NCI-H526 treated with DMSO at 0.1 percent for 48 hours (cell line): ENCODE measurements around the gene TRIM29.

ENCODE experiments used
- DNase-seq: peaks from one replicate; lab custom pipeline; 2025; lab: John Stamatoyannopoulos, UW

The TRIM29 gene

GRCh38 chr11:120139316-120140069 is 1.6 kb upstream of the TRIM29 start:
- DNase-seq = no peak

GRCh38 chr11:120137187-120137610 is 714 bp downstream of the TRIM29 start:
- DNase-seq = peak; percentile 70

- DNase-seq = peak; percentile 77
Measured at GRCh38 chr11:120136356-120136755, 1.6 kb downstream of the TRIM29 start.

GRCh38 chr11:120135838-120136237 is 2.1 kb downstream of the TRIM29 start:
- peak; percentile 86 for DNase-seq

GRCh38 chr11:120134931-120135228 is 3.0 kb downstream of the TRIM29 start:
- DNase-seq = no peak

- peak; percentile 35 for DNase-seq
Measured at GRCh38 chr11:120134106-120134930, 3.6 kb downstream of the TRIM29 start.

GRCh38 chr11:120133216-120134105 is 4.5 kb downstream of the TRIM29 start:
- peak; percentile 49 for DNase-seq

- no peak for DNase-seq
Measured at GRCh38 chr11:120132645-120133185, 5.2 kb downstream of the TRIM29 start.

GRCh38 chr11:120131941-120132644 is 5.8 kb downstream of the TRIM29 start:
- peak; percentile 99 for DNase-seq

- no peak for DNase-seq
Measured at GRCh38 chr11:120130991-120131760, 6.7 kb downstream of the TRIM29 start.

GRCh38 chr11:120130176-120130980 is 7.5 kb downstream of the TRIM29 start:
- no peak for DNase-seq

GRCh38 chr11:120129570-120129969 is 8.3 kb downstream of the TRIM29 start:
- no peak for DNase-seq

- DNase-seq = no peak
Measured at GRCh38 chr11:120128392-120129119, 9.4 kb downstream of the TRIM29 start.

- DNase-seq = no peak
Measured at GRCh38 chr11:120127236-120127635, 10.7 kb downstream of the TRIM29 start.

GRCh38 chr11:120126620-120127019 is 11.3 kb downstream of the TRIM29 start:
- DNase-seq = no peak

GRCh38 chr11:120125509-120125908 is 12.4 kb downstream of the TRIM29 start:
- no peak for DNase-seq

GRCh38 chr11:120125024-120125423 is 12.9 kb downstream of the TRIM29 start:
- DNase-seq = no peak

- DNase-seq = no peak
Measured at GRCh38 chr11:120124355-120124754, 13.6 kb downstream of the TRIM29 start.

GRCh38 chr11:120123946-120124345 is 14.0 kb downstream of the TRIM29 start:
- no peak for DNase-seq
